Heart right ventricle (tissue), 16 donors: ENCODE results near the gene C3orf85. TPM values are rescaled to one million over a fixed set of nuclear protein-coding genes. Genes with fewer than 3 reads are reported as not detected.

Source experiments
- ATAC-seq, 8 donors: fragments of 200-7000 bp; cut with Tn5 transposase; one replicate each; pipeline ENCODE4 v1.9.1; 2020; ENCODE audit warnings: mild to moderate bottlenecking in 8 of 8, moderate library complexity in 8 of 8, moderate number of reproducible peaks in 1 of 8
- DNase-seq, 2 donors: peaks; one replicate each; pipeline ENCODE4 v3.0.0-alpha.2; 2020
- H3K27ac ChIP-seq, 10 donors: fragments of 200-600 bp; sonication (generic) in 2 of 10; one replicate each; pipeline versions ENCODE4 v1.5.0 to v1.8.0; 2020 to 2022; ENCODE audit warnings: mild to moderate bottlenecking in 3 of 10
- H3K27me3 ChIP-seq, 7 donors: fragments of 200-600 bp; one replicate each; pipeline ENCODE4 v1.8.0; 2021 to 2022; ENCODE audit warnings: mild to moderate bottlenecking in 2 of 7
- H3K36me3 ChIP-seq, 9 donors: fragments of 200-600 bp; sonication (generic) in 1 of 9; one replicate each; pipeline versions ENCODE4 v1.5.0 to v1.8.0; 2020 to 2022; ENCODE audit warnings: mild to moderate bottlenecking in 2 of 9
- H3K4me1 ChIP-seq, 9 donors: fragments of 200-600 bp; sonication (generic) in 1 of 9; one replicate each; pipeline versions ENCODE4 v1.5.0 to v1.8.0; 2020 to 2022; ENCODE audit warnings: mild to moderate bottlenecking in 4 of 9
- H3K4me3 ChIP-seq, 10 donors: fragments of 200-600 bp; sonication (generic) in 2 of 10; one replicate each; pipeline versions ENCODE4 v1.5.0 to v1.8.0; 2020 to 2022; ENCODE audit warnings: mild to moderate bottlenecking in 7 of 10, moderate library complexity in 2 of 10
- H3K9me3 ChIP-seq, 11 donors: fragments of 200-600 bp in 10 of 11; sonication (generic) in 2 of 11; one replicate each; pipeline versions ENCODE4 v1.5.0 to v1.8.0; 2013 to 2022; ENCODE audit warnings: mild to moderate bottlenecking in 2 of 11, control low read depth in 1 of 11, moderate library complexity in 1 of 11
- CTCF ChIP-seq, 9 donors: fragments of 200-600 bp; sonication (generic) in 2 of 9; IDR thresholded peaks; one replicate each; pipeline versions ENCODE4 v1.5.0 to v1.8.0; 2021 to 2022; ENCODE audit warnings: antibody characterized with exemption in 9 of 9, mild to moderate bottlenecking in 5 of 9, moderate library complexity in 1 of 9
- whole genome bisulfite sequencing, 2 donors: extraction: QIAGEN DNeasy Blood & Tissue Kit; methylation state at CpG; one replicate each; pipeline ENCODE4 v1.1.7; 2013; ENCODE audit warnings: inconsistent platforms in 1 of 2; 5-methylcytosine and 5-hydroxymethylcytosine counted together
- intact Hi-C, 10 donors: fragments of 100-400 bp; cut with DNase I; formaldehyde crosslinking; loops; one replicate each; pipeline versions ENCODE4 v1.11.1 to v1.14.2; 2022
- long read RNA-seq, 3 donors: library from polyadenylated mRNA; unstranded; transcript quantifications; one replicate each; pipeline ENCODE4 v2.0.0, GENCODE V29; 2020 to 2021
- polyA plus RNA-seq, 2 donors: library from polyadenylated mRNA; stranded (reverse); fragments of 200-250 nt; gene quantifications; one replicate each; pipeline ENCODE4 v1.2.3, GENCODE V29; 2013
- total RNA-seq, 10 donors: library from RNA; stranded (reverse); fragmentation: NEBNext Ultra II Directional in 3 of 10; extraction: Animal tissue kit (Norgen Biotek cat#: 25700) in 3 of 10; gene quantifications; one replicate each; pipeline versions ENCODE4 v1.2.1 to v1.2.4, GENCODE V29; 2021 to 2023
- donor health status: Arrhythmogenic right ventricular cardiomyopathy.
- donor health status: ischemic (EF 13 %, LVEDD 7.1; RV severe dilation, severe dysfunction).
- donor health status: healthy with polysubstance abuse.
- donor health status: DM: no; HTN: yes; CAD: no.
- donor health status: DM: no; HTN: no; CAD: no.
- donor health status: ischemic (EF 25% LVEDD 6.9; RV normal size, moderate dysfunction).
- donor health status: ischemic (EF 25% LVEDD 5.7; RV mildly dilated, moderate dysfunction).
- donor health status: healthy.
- donor health status: DM: yes; HTN: yes; CAD: no.
- donor health status: Ischemic cardiomyopathy.
- donor health status: ischemic (EF 35%, LVEDD 5.7; RV mildly dilated, moderate dysfunction).
- donor health status: nonischemic (EF 11% LVEDD 7.7; RV severe dilation, severe dysfunction).
- donor health status: DM: yes; HTN: yes; CAD: no.
- donor health status: PGD.
- donor health status: ischemic (EF 29% LVEDD 5.4; RV normal size, mild dysfunction).
- donor health status: nonischemic (EF 23%, LVEDD 6.1; RV moderate dilation, normal function).

The C3orf85 gene
- total RNA-seq (not detected), polyA plus RNA-seq (not detected)
- long read RNA-seq, donor 1, result 0 reads
- long read RNA-seq, donor 2, result 0 reads
- long read RNA-seq, donor 3, result 0 reads

GRCh38 chr3:109136523-109136922, at the start of gene C3orf85:
Gene C3orf85, plus strand, starts transcription at chr3:109136719. Its CDS starts 129 bp downstream, at chr3:109136848.
- H3K27ac ChIP-seq, result no peak within 1 kb of the TSS
- TF ChIP-seq CTCF (IDR thresholded peaks at IDR 0.05), result no peak
- intact Hi-C loops, result no loop called here
- WGBS, 2 donors, result 88 to 90% methylated on average over 3 of the region's 3 CpGs
- H3K9me3 ChIP-seq, result no peaks in the 10 kb centered on the region
- no peak within 1 kb of the TSS for H3K4me3 ChIP-seq
- H3K4me1 ChIP-seq, result no peaks in the 10 kb centered on the region
- H3K36me3 ChIP-seq, result no peaks in the 10 kb centered on the region
- H3K27me3 ChIP-seq, result peaks cover 0 to 3% (median 0%) of the 10 kb centered on the region in 7 donors
- DNase-seq (no peak), ATAC-seq (no peak)

GRCh38 chr3:109089265-109089664, 47.3 kb upstream of the C3orf85 start:
- no peak overlapping the region for H3K27ac ChIP-seq
- no peak for TF ChIP-seq CTCF (IDR thresholded peaks at IDR 0.05)
- no peaks in the 10 kb centered on the region for H3K27me3 ChIP-seq
- H3K4me1 ChIP-seq, result no peaks in the 10 kb centered on the region
- no peak for DNase-seq
- WGBS, 2 donors, result 82 to 89% methylated on average over 1 of the region's 1 CpG
- no peaks in the 10 kb centered on the region for H3K36me3 ChIP-seq
- no peaks in the 10 kb centered on the region for H3K9me3 ChIP-seq
- intact Hi-C loops, result loop anchor here in 2 of 10 donors (10.0 kb wide), 2 partner anchors 64 to 424 kb away; no protein-coding TSS in a partner anchor
- H3K4me3 ChIP-seq, result no peak overlapping the region
- ATAC-seq, result no peak

- H3K4me1 ChIP-seq, result no peaks in the 10 kb centered on the region
- ATAC-seq, result no peak
- H3K36me3 ChIP-seq, result no peaks in the 10 kb centered on the region
Observed at GRCh38 chr3:109091846-109092245, 44.7 kb upstream of the C3orf85 start.

GRCh38 chr3:109093561-109093960, 43.0 kb upstream of the C3orf85 start:
- intact Hi-C loops, result no loop called here
- no peak overlapping the region for H3K27ac ChIP-seq
- no peak overlapping the region for H3K4me3 ChIP-seq
- H3K27me3 ChIP-seq, result no peaks in the 10 kb centered on the region
- no peaks in the 10 kb centered on the region for H3K9me3 ChIP-seq
- H3K36me3 ChIP-seq, result no peaks in the 10 kb centered on the region
- no peaks in the 10 kb centered on the region for H3K4me1 ChIP-seq
- DNase-seq (no peak), ATAC-seq (no peak)
- TF ChIP-seq CTCF (IDR thresholded peaks at IDR 0.05), result no peak

More at GRCh38 chr3:109091846-109092245, 44.7 kb upstream of the C3orf85 start:
- Histone ChIP-seq H3K4me3 (no peak overlapping the region), H3K27me3 (no peaks in the 10 kb centered on the region), H3K9me3 (no peaks in the 10 kb centered on the region), H3K27ac (no peak overlapping the region)
- DNase-seq, result no peak
- 29 to 33% methylated on average over 2 of the region's 2 CpGs for WGBS, 2 donors
- intact Hi-C loops, result no loop called here
- no peak for TF ChIP-seq CTCF (IDR thresholded peaks at IDR 0.05)
